Coronary artery (tissue), 2 donors: Measurements from ENCODE around the gene IL23A.

Experiments used
- DNase-seq: peaks from one replicate; pipeline ENCODE4 v3.0.0-alpha.2; 2017; ENCODE audit warnings: low spot score
- H3K27ac ChIP-seq, 2 donors: fragments of 200-600 bp; sonication (generic); one replicate each; pipeline ENCODE4 v1.5.1; 2016 to 2019
- H3K4me3 ChIP-seq: fragments of 200-600 bp; sonication (generic); 2 replicates; pipeline ENCODE4 v1.5.1; 2016; ENCODE audit warnings: mild to moderate bottlenecking, moderate library complexity
- TF ChIP-seq, protein P1 (sequence below): fragments of 200-600 bp; sonication (generic); IDR thresholded peaks from one replicate; pipeline ENCODE4 v1.5.1; 2019; ENCODE audit warnings: antibody characterized with exemption

Gene IL23A, protein sequence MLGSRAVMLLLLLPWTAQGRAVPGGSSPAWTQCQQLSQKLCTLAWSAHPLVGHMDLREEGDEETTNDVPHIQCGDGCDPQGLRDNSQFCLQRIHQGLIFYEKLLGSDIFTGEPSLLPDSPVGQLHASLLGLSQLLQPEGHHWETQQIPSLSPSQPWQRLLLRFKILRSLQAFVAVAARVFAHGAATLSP

DNA sequence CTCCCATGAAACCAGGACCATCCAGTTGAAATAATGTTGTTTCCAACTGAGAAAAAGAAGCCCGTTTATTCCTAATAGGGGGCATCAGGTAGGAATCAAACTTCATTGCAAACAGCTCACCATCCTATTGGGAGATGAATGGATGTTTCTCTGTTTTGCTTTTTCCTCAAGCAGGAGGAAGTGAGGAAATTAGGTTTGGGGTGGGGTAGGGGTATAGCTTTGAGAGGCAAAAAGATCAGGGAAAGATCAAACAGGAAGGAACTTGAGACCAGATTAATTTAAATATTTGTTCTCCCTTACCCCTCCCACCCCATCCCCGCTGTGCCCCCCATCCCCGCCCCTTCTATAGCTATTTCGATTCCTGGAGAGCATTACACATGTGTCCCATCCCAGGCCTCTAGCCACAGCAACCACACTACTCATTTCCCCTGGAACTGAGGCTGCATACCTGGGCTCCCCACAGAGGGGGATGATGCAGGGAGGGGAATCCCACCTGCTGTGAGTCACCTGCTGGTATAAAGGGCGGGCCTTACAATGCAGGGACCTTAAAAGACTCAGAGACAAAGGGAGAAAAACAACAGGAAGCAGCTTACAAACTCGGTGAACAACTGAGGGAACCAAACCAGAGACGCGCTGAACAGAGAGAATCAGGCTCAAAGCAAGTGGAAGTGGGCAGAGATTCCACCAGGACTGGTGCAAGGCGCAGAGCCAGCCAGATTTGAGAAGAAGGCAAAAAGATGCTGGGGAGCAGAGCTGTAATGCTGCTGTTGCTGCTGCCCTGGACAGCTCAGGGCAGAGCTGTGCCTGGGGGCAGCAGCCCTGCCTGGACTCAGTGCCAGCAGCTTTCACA, at the start of gene IL23A:
IL23A (plus strand) TSS at position 577 of the 850 bp plus-strand sequence; CDS start at position 738, 161 bp downstream.
- Histone ChIP-seq H3K27ac (peak within 1 kb of the TSS in 1 of 2 donors; percentile 0), H3K4me3 (no peak within 1 kb of the TSS)
- DNase-seq = no peak
- TF ChIP-seq, protein P1, sequence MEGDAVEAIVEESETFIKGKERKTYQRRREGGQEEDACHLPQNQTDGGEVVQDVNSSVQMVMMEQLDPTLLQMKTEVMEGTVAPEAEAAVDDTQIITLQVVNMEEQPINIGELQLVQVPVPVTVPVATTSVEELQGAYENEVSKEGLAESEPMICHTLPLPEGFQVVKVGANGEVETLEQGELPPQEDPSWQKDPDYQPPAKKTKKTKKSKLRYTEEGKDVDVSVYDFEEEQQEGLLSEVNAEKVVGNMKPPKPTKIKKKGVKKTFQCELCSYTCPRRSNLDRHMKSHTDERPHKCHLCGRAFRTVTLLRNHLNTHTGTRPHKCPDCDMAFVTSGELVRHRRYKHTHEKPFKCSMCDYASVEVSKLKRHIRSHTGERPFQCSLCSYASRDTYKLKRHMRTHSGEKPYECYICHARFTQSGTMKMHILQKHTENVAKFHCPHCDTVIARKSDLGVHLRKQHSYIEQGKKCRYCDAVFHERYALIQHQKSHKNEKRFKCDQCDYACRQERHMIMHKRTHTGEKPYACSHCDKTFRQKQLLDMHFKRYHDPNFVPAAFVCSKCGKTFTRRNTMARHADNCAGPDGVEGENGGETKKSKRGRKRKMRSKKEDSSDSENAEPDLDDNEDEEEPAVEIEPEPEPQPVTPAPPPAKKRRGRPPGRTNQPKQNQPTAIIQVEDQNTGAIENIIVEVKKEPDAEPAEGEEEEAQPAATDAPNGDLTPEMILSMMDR = no peak

DNA sequence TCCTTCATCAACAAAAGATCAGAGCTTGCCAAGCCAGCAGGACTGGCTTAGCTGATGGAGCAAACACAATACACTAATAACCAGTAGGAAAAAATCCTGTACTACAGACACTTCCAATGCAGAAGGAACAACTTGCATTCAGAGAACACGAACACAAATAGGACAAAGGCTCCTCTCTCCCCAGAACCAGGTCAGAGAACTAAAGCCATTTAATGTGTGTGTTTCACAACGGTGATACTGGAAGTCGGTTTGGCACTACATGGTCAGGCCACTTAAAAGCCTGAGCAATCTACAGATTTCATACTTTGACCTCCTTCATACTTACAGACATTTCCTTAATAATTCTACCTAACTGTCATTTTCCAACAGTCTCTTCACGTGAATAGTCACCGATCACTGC, 44.9 kb upstream of the IL23A start:
- no peak overlapping the region for H3K27ac ChIP-seq

DNA sequence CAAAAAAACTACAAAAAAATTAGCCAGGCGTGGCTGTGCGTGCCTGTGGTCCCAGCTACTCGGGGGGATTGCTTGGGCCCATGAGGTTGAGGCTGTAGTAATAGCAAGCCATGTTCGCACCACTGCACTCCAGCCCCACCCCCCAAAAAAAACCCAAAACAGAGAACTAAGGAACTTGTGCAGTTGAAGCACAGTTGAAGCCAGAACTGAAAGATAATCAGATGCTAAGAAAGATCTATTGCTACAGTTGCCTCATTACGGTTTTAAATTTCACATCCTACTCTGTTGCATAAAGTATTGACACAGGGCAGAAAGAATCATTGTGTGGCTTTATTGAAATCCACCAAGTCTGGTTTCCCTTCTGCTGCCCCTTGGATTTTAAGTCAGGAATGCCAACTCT, 42.4 kb upstream of the IL23A start:
- Histone ChIP-seq H3K27ac (no peak overlapping the region), H3K4me3 (no peak overlapping the region)
- DNase-seq = no peak
- TF ChIP-seq, protein P1 = no peak

More for the DNA sequence above, 44.9 kb upstream of the IL23A start:
- no peak for DNase-seq
- TF ChIP-seq, protein P1 = no peak
- no peak overlapping the region for H3K4me3 ChIP-seq

DNA sequence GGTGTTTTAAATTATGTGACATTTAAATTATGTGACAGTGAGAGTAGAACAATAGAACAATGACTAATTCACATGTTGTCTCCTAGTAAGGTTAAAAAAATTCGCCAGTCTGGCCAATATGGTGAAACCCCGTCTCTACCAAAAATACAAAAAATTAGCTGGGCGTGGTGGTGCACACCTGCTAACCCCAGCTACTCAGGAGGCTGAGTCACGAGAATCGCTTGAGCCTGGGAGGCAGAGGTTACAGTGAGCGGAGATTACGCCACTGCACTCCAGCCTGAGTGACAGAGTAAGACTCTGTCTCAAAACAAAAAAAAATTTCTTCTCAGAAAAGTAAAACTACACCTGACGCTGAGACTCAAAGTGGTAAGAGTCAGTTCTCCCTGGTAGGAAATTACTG, 41.3 kb upstream of the IL23A start:
- TF ChIP-seq, protein P1 = no peak
- Histone ChIP-seq H3K27ac (no peak overlapping the region), H3K4me3 (no peak overlapping the region)
- no peak for DNase-seq

DNA sequence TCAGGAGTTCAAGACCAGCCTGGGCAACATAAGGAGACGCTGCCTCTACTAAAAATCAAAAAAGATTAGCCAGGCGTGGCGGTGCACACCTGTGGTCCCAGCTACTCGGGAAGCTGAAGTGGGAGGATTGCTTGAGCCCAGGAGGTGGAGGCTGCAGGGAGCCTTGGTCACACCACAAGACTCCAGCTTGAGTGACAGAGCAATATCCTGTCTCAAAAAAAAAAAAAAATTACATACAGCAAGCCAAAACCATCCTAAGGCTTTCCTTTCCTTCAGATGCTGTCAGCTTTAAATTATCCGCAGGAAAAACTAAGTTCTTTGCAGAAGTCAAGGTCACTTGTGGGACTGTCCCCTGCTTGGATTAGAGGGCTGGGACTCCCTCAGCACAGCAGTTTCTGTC, 39.9 kb upstream of the IL23A start:
- Histone ChIP-seq H3K4me3 (peak overlapping the region; percentile 96), H3K27ac (peak overlapping the region; percentile 8 to 86)
- TF ChIP-seq, protein P1 = no peak
- no peak for DNase-seq

DNA sequence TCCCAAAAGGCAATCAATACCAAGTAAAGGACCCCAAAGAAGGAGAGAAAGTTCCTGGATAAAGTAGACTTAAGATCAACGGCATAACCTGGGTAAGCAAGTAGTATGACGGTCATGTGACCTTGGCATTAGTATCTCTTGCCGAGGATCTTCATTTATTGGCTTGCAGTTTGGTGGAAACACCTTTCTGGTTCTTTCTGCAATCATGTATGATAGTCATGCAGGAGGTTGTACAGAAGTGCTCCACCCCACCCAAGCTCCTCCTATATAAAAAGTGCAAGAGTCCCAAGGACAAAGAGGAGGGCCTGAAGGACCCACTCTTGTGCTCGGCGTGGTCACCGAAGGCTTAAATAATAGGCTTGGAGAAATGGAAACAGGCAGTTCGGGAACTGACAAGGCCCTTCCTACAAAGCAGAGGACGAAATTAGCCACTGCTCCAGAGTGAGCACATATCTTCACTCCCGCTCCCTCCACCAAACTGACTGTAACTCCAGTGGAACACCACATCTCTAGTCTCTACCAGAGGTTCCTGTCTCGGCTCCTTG, 39.3 kb upstream of the IL23A start:
- TF ChIP-seq, protein P1 = no peak
- peak overlapping the region; percentile 96 for H3K4me3 ChIP-seq
- peak overlapping the region; percentile 86 to 92 for H3K27ac ChIP-seq
- no peak for DNase-seq
